Left forelimb (tissue), 1 donor: ENCODE measurements around the gene NRL.

Source experiments
- DNase-seq: peaks from one replicate; pipeline ENCODE4 v3.0.0-alpha.2; 2018; ENCODE audit warnings: low spot score

Gene NRL

DNA sequence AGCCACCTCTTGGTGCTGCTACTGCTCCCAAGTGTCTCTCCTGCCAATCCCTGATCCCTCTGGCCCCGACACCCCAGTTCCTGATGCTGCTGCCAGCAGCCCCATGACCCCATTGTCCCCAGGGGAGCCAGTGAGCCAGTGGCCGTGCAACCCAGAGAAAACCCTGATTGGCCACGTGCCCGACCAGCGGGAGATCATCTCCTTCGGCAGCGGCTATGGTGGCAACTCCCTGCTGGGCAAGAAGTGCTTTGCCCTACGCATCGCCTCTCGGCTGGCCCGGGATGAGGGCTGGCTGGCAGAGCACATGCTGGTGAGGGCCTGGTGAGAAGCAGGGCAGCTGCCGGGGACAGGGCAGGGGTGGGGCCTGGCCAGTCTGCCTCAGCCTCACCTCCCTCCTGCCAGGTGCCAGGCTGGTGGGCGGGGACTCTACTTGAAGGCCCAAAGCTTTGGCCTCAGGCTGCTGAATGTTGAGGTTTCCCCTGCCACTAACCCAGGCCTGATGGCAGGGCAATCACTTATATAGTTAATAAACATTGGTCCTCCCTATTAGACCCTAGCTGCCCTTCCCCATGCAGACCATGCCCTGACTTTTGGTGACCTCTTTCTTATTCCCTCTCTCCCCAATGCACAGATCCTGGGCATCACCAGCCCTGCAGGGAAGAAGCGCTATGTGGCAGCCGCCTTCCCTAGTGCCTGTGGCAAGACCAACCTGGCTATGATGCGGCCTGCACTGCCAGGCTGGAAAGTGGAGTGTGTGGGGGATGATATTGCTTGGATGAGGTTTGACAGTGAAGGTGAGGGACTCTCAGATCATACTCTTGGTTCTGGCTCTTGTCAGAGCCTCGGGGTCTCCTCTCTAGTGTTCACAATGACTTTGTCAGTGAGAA lies 15.6 kb downstream of the NRL start:
- DNase-seq: no peak

DNA sequence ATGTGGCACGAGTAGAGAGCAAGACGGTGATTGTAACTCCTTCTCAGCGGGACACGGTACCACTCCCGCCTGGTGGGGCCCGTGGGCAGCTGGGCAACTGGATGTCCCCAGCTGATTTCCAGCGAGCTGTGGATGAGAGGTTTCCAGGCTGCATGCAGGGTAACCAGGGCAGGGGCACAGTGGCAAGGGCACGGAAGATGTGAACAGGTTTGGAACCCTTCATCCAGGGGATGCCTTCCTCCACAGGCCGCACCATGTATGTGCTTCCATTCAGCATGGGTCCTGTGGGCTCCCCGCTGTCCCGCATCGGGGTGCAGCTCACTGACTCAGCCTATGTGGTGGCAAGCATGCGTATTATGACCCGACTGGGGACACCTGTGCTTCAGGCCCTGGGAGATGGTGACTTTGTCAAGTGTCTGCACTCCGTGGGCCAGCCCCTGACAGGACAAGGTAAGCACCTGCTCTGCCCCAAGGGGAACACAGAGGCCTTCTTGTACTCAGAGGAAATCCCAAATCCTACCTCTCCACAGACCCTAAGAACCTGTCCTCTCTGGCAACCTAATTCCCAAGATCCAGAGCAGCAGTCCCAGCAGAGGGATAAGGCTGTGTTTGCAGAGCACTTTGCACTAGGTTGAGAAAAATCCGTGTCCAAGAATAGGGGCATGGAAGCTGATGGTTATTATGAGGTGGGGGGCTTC lies 16.4 kb downstream of the NRL start:
- DNase-seq: no peak

DNA sequence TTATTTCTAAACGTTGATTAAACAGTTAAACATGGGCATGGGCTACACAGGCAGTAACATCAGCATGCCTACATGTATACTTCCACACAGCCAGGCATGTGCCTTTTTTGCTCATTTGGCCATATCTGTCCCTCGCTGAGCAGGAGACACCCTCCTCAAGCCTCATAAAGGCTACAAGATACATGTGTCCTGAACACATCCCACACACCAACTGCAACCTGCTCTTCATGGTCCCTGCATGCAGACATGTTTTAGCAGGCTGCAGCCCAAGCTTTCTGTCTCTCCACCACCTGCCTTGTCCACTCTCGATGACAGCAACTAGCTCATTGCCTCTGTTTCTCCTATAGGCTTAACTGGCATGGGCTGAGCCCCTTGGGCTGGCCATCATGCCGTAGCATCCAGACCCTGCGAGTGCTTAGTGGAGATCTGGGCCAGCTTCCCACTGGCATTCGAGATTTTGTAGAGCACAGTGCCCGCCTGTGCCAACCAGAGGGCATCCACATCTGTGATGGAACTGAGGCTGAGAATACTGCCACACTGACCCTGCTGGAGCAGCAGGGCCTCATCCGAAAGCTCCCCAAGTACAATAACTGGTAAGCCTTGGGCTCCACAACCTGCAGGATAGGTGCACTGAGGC lies 18.1 kb downstream of the NRL start:
- DNase-seq: no peak

DNA sequence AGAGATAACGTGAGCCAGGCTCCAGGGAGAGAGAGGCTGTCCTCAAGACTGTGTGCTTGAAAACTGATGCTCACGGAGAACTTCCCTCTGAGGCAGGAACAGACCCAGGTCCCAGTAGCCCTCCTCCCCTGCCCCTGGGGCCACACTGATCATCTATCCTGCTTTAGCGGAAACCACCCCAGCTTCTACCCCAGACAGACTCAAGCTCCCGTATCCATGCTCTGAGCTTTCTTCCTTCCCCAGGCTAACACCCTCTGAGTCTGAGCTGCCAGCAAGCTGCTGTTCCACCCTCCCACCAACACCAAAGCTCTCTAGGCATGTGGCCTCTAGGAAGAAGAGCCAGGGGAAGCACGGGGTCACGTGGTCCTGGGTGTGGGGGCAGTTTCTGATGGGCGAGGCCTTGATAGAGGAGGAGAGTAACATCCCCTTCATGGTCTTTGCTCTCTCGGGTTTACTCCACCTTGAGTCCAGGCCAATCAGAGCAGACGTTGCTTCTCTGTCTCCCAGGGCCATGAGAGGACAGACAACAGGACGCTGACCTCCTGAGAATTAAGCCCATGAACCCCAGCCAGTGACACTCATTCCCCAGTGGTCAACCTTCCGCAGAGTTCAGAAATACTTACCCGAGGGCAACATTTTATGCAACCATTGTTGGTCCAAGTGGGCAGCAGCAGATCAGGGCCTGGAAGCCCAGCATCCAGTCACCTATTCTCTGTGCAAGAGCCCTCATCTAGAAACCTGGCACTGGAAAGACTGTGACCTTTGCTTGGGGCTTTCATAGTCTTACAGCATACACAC lies 19.3 kb downstream of the NRL start:
- no peak for DNase-seq

DNA sequence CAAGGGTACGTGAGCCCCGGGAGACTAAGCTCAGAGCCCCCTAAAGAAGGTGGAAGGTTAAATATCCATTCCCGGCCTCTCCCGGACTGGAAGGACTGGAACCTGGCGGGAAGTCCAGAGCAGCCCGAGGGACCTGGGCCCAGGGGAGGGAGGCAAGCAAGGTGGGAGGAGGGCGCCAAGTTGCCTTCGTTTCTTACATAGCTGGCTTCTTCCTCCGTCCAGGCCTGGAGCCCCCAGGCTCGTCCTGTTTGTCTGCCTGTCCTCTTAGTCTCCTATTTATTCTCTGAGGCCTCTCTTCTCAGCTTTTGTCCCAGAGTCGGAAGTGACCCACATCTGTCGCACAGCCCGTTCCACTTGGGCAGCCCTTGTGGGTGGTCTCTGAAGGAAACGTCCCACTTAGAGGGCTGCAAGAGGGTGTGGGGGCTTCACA lies 19.9 kb downstream of the NRL start:
- DNase-seq: no peak

DNA sequence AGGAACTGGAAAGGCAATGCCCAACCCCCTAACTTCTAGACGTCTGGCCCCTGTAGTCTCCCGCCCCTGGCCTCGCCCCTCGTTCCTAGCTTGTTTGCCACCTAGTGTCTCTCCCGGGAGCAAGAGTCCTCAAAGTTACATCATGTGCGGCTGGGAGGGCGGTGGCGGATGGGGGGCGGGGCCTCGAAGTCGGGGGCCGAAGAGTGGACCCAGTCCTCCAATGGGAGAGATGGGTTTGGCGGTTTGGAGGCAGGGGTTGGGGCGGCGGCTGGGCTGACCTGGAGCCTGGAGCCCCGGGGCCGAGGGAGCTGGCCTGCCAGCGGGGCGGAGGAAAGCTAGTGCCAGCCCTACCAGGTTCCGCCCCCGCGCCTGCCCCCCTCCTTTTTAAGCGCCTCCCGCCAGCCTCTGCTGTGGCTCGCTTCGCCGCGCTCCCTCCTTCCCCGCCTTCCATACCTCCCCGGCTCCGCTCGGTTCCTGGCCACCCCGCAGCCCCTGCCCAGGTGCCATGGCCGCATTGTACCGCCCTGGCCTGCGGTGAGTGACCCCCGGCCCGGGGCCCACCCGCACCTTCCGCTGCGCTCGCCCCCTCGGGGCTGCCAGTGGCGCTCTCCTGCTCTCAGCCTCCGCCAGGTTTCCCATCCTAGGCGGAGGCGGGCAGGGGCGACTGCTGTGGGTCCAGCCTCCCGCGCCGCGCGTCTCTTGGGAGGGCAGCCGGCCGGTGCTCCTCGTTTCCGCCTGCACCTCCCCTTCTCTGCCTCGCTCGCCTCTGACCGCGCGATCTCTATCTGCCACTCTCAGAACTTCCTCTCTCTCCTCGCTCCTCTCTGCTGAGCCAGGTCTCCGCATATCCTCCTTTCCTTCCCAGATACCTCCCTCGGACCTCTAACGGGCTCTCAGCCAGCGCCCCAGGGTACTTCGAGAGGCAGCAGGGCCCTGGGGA lies 20.6 kb downstream of the NRL start, which contains the start of gene PCK2:
TSS of gene PCK2 (plus strand) at position 411 of the 940 bp plus-strand sequence. CDS start at position 506, 95 bp downstream.
- DNase-seq: peak; percentile 85

DNA sequence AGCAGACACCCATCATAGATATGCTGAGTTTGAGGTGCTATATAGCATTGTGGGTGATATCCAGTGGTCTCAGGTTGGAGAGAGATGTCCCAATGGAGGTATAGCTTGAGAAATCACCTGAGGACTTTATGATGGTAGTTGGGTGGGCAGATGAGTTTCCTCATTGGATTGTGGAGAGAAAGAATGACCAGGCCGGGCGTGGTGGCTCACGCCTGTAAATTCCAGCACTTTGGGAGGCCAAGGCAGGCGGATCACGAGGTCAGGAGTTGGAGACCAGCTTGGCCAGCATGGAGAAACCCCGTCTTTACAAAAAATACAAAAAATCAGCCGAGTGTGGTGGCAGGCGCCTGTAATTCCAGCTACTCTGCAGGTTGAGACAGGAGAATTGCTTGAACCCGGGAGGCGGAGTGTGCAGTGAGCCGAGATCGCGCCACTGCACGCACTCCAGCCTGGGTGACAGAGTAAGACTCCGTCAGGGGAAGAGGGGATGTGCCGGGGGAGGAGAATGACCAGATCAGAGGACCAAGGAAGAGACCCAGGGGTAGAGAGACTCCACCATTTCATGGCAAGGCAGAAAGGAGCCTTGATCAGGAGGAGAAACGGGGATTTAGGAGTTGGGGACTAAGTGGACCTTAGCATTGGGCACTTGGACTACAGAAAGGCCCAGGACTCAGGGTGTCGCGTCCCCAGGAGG lies 21.4 kb downstream of the NRL start:
- no peak for DNase-seq

DNA sequence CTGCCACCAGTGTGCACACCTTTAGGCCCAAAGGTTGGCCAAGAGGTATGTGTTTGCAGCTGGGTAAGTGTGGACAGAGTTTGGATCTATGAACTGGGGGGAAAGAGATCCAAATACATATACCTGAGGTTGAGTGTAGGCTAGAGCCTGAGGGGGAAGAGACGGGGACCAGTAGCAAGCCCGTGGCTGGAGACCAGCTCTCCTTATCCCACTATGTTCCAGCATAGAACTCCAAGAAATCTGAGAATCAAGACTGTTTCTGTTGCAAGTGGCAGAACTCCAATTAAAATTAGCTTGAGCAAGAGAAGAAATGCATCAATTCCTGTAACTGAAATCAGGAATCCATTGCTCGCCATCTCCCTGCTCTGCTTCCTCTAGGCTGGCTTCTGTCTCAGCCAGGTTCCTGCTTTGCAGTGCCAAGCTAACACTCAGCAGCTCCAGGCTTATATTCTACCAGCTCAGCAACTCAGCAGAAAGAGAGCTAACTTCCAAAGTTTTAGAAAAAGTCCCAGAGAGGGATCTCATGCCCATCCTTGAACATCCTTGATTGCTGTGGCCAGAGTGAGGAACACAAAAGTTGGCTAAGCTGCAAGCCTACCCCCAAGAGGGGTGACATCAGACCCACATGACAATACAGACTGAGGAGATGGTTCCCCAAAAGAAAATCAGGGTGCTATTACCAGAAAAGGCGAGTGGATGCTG lies 22.1 kb downstream of the NRL start:
- no peak for DNase-seq

DNA sequence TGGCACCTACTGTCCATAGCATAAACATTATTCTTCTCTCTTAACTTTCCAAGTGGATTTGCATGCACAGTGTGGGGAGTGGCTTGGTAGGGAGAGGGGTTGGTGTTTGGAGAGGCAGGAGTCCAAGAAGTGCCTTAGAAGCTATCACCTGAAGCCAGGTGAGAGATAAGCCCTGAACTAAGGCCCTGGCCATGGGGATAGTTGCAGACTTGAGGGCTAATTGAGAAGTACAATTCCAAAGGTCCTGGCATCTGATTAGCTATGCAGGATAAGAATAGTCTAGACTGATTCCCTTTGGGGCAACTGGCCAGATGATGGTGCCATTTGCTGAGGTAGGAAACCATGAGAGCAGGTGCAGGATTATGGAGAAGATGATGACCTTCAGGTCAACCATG lies 22.6 kb downstream of the NRL start:
- no peak for DNase-seq

DNA sequence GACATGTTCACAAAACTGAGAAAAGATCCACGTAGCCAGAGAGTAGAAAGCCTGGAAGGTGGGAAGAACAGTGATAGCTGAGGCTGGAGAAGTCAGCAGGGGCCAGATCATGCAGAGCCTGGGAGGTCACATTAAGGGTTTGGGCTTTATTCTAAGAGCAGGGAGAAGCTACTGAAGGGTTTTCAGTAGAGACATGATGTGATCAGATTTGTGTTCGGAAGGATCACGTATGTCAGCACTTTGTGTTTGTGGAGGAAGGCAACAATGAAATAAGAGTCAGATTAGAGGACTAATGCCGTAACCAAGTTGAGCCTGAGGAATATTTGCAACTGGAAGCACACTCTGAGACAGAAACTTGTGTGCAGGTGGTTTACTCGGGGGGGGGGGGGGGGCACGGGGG lies 24.9 kb downstream of the NRL start:
- no peak for DNase-seq

DNA sequence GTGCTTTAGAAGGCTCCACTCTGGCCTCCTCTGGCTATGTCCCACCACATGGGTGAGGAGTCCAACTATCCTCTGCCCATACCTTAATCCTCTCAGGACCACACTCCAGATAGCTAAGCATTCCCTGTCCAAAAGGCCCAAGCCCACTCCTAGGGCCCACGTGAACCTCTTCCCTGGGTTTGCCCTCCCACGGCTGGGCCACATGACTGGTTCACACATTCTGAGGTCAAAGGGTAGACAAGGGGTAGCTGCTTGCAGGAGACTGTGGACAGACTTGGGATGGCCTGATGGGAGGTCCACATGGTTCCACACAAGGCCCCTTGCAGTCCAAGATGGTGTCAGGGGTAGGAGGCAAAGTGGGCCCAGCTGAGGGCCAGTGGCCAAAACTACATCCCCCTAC lies 26.7 kb downstream of the NRL start:
- DNase-seq: no peak

DNA sequence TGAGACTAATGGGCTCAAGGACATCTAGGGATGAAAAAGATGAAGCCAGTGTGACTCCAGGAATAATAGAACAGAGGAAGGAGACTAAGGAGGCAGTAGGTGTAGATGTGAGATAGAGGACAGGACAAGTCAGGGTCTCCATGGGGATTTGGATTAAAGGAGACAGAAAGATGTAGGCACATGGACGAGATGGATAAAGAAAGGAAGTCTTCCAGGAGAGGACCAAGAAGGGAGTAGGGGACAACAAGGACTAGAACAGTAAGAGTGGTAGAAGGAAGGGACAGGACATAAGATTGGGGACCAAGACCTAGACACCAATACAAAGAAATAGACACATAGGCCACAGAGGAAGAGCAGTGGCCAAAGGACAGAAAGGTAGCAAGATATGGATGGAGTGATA lies 27.7 kb downstream of the NRL start:
- no peak for DNase-seq

DNA sequence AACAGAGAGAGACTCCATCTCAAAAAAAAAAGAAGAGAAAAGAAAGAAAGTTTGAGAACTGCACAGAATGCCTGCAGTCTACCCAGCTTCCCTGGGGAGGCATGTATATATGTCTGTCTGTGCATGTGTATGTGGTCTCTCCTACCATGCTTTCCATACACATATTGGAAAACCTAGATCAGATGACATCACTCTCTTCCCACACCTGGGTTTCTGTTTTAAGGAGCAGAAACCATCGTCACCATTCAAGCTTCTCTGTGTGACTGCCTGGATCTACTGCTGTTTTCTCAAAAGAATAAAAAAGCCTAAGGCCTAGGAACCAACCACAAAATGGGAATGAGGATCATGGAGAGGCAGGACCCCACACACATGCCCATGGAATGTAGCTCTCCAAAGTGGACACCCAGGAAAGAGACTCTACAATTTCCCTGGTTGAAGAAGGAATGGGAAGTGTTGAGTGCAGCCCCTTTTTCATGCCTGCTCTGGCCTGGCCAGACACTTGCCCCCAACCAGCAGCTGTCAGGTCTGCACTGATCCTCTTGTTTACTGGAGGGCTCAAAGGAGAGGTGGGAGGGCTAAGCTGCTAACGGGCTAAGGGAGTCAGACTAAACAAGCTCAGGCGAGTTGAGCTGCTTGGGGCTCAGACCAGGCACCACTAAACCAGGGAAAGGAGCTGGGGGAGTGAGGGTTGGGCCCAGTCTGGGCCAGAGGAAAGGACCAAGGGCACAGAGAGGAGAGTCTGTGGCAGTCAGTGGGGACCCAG lies 28.4 kb downstream of the NRL start:
- no peak for DNase-seq

DNA sequence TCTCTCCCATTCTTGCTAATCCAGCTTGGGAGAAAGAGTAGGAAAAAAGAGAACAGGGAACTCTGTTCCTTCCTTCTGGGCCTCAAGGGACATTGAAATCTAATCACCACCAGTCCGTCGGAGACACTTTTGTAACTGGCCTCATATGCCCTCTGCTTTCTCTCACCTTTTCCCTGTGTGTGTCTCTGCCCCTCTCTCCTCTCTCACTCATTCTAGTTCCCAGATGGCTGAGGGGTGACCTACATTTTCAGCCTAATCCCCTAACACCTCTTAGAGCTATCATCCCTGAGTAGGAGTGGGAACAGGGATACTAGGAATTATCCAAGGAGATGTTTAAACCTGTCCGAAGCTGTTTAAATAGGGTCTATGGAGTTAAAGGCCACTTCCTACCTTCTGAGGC lies 29.5 kb downstream of the NRL start:
- no peak for DNase-seq

DNA sequence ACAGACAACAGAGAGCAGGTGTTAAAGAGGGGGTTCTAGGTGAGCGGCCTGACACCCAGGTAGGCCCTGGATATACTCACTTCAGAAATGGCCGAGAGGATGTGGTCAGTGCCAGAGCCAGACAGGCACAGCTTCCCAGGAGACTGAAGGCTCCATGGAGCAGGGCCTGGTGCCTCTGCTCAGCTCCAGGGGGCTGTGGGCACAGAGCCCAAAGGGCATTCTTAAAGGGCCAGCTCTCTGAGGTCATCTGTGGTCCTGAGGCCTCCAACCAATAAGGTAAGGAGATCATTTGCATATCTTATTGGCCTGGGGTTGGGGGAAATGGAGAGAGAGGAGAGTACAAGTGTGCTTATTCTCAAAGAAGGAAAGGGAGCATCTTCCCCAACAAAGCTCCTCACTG lies 30.3 kb downstream of the NRL start:
- no peak for DNase-seq

DNA sequence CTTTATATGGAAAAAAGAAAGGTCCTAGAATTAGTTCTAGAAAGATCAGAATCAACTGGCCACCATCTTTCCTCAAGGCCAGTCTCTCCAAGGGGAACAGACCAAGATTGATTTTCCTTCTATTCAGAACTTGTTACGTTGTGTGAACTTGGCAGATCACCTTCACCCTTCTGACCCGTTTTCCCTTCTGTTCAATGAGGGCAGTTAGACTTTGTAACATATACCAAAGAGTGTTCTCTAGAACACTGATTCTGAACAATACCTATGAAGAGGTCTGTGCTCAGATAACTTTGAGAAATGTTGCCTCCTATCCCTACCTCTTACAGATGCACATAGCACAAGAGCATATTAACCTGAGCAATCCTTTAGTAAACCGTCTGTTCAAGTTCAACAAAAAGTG lies 31.3 kb downstream of the NRL start:
- DNase-seq: no peak

DNA sequence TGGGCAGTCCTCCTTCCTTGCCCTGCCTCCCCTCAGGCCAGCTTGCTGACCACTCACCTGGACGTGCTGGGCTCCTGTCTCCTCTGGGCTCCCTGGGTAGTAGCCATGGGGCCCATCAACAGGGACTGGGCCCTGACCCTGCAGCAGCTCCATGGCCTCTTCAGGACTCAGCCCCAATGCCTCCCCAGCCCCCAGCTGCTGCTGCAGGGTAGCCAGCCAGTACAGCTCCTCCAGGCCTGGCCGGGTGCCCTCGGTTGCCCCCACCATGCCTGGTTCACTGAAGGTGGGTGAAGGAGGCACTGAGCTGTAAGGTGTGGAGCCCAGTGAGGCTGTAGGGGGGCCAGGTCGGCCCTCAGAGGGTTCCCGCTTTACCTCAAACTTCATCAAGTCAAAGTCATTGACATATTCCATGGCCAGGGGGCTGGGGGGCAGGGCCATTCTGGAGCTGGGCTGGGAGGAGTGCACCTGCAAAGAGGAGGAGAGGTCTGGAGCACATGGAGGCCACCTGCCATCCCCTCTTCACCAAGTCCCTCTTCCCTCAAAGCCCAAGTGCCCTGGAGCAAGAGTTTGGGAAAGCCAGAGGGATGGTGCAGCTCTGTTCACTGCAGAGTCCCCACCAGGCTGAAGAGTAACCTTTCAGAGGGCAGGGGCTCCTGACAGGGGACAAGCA lies 32.2 kb downstream of the NRL start:
- DNase-seq: no peak

DNA sequence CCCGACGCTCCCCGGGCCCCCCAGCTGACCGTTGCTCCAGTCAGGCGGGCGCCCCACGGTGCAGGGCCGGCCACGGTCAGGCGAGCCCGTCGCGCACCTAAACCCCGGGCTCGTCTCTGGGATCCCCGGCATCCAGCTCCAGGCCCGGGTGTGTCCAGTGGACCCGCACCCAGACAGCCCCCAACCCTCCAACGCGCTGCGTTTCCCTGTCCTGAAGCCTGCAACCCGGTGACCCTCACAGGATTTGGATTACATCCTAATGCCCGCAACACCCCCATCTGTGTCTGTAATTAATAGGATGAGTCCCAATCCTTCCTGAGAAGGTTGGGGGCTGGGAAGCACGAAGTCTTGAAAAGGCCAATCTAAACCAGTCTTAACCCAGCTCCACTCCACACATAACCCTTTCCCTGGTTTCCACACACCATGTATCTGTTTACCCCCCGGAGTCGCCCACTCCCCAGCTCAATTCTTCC lies 33.0 kb downstream of the NRL start:
- DNase-seq: no peak
